HG03064 (cell line): ENCODE results near the gene USP32.
"Not testable (repeated sequence)": the region's sequence is repeated elsewhere in the genome, so short reads cannot be mapped to it uniquely, and the experiment has no call there.

Experiments
- ATAC-seq: cut with Tn5 transposase; IDR thresholded peaks from one replicate; pipeline ENCODE4 v1.9.1; 2021; ENCODE audit warnings: low read depth; ENCODE audit not compliant: unreplicated experiment

The USP32 gene

DNA sequence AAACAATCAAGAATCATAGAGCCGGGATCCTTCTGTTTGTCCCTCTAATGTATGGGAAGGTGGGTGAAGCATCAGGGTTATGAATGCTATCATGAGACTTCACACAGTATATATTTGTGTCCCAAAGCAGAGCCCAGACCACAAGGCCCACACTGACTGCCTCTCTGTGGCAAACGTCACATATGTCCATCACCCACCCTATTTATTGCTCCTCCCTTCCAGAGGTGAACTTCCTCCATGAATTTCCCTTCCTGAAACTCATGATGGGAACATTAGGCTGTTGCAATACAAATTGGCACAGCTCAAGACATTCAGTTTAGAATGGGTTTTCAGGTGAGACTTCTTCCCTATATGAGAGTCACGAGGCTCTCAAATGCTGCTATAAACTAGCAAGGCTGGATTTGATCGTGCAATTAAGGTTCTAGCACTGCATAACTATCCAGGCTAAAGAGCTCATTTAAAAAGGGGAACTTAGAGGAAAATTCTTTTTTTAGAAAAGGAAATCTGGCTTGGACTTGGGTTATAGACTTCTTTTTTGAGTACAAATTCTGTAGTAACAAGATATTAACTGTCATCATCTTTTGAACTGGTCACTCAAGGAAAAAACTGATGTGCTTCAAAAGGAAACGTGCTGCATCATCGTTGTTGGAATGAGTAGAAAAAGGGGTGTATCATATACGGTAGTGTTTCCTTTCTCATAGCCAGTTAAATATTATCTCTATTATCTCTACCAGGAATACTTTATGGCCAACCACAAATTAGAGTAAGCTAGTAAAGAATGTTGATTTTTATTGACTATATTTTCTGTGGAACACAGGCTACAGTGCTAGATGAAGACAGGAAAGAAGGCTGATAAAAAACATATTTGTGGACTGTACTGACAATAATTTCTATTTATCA is 204.8 kb downstream of the USP32 start:
- ATAC-seq = not testable (repeated sequence)

DNA sequence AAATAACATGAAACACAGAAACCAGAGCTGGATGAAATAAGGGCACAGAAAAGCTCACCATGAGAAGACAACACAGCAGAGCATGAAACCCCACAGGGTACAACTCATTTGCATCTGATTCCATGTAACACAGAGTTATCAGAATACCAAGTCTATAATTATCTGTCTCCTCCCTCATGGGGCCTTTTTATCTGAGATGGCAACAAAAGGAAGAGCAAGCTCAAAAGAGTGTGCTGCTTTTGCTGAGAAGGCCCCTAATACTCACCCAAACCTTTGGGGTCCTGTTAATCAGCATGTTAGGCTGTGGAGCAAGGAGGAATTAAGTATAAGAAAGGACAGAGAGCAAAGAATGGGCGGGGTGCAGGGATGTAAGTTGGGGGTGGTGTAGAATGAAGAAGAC is 205.6 kb downstream of the USP32 start:
- ATAC-seq = not testable (repeated sequence)

DNA sequence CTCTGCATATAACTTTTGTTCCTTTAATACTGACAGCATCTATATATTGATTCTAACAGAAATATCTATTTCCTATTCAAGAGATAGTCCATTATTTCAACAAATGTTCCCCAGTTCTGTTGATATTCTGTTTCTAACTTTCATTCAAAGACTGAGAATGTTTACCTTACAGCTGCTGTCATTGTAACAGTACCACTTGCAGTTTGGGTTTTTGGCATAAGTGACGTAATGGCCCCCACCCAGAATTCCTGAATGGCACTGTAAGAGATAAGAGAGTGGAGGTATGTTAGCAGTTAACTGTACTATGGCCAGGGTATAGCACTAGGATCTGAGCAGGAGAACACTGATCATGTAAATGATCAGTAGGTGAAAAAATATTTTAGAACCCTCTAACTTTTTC is 211.6 kb downstream of the USP32 start:
- ATAC-seq = not testable (repeated sequence)

DNA sequence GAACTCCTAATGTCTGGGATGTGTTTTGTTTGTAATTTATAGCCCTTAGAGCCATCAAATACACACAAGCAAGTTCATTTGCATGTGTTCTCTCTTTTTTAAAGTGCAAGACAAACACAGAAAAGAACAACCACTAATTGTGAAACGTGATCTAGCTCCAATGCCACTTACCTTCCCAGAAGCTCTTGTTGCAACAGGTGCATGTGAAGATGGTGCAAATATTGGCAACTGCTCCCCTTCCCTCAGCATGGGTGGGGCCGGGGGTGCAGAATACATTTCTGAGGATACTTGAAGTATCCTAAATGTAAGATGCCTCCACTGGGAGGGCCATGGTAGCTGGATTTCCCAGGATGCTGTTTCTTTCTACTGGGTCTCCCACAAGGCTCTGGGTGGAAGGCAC is 213.8 kb downstream of the USP32 start:
- not testable (repeated sequence) for ATAC-seq

DNA sequence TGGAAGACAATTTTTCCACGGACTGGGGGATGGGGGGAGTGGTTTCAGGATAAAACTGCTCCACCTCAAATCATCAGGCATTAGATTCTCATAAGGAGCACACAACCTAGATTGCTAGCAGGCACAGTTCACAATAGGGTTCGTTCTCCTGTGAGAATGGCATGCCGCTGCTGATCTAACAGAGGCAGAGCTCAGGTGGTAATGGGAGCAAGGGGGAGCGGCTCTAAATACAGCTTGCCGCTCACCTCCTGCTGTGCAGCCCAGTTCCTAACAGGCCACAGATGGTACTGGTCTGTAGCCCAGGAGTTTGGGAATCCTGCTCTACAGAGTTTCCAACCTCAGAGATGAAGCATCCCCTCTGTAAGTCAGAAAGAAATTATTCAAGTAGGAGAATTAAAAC is 215.2 kb downstream of the USP32 start:
- not testable (repeated sequence) for ATAC-seq

DNA sequence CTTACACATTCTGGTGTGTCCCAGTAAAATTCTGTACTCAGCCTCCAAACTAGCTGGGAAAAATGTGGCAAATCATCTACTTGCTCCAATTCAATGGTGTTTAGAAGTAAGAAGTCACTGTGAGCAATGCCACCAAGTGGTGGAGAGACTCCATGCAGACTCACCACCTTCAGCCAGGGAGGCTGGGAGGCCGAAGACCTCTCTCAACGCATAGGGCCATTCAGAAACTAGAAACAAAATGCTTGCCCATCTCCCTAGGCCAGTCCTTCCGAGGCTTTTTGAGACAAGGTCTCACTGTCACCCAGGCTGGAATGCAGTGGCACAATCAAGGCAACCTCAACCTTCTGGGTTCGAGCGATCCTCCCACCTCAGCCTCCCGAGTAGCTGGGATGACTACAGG is 217.2 kb downstream of the USP32 start:
- not testable (repeated sequence) for ATAC-seq

DNA sequence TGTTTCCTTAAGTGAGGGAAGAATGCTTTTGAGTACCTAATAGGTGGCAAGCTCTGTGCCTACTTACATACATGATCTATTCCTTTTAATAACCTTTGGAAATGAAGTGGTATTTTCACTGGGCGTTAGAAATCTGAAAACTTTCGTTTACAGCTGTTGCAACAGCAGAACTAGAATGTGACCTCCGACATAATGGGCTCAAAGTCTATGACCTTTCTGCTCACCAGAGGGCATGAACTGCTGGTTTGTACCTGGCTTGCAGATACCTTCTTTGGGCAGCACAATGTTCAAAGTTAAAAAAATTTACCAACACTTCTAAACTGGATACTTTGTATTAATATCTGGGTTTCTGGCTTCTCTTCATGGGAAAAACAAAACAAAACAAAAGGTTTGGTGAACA is 217.9 kb downstream of the USP32 start:
- no peak for ATAC-seq

DNA sequence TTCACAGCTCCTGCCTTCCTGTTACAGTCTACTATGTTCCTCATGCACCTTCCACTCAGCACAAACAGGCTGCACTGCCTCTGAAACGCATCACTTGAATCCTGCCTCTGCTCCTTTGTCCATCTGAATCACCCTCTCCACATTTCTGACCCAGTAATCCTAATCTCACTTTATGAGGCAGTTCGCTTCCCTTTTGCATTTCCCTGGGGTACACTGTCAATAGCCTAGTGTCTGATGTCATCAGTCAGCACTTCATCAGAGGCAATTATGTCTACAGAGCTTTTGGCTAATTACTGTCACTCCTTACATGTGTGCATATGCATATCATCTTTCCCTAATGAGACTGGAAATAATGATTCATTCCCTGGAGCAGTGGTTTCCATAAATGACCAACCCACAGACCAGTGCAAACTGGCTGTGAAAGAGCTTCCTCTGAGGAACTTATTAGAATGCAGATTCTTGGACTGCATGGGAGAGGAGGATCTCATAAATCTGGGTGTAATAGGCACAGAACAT is 218.6 kb downstream of the USP32 start:
- no peak for ATAC-seq

DNA sequence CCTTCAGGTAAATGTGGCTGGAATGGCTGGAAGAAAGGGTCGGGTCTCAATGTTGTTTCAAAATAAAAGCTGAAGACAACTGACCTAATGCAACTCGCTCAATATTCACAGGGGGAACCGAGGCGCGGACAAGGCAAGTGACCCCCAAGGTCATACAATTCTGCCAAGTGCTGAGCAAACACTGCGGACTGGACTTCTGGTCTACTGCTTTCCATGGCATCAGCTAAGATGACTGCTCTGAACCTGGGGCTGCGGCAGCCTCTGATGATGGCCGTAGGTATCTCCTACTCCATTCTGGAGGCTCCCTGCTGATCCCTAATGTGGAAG is 220.2 kb downstream of the USP32 start:
- no peak for ATAC-seq

DNA sequence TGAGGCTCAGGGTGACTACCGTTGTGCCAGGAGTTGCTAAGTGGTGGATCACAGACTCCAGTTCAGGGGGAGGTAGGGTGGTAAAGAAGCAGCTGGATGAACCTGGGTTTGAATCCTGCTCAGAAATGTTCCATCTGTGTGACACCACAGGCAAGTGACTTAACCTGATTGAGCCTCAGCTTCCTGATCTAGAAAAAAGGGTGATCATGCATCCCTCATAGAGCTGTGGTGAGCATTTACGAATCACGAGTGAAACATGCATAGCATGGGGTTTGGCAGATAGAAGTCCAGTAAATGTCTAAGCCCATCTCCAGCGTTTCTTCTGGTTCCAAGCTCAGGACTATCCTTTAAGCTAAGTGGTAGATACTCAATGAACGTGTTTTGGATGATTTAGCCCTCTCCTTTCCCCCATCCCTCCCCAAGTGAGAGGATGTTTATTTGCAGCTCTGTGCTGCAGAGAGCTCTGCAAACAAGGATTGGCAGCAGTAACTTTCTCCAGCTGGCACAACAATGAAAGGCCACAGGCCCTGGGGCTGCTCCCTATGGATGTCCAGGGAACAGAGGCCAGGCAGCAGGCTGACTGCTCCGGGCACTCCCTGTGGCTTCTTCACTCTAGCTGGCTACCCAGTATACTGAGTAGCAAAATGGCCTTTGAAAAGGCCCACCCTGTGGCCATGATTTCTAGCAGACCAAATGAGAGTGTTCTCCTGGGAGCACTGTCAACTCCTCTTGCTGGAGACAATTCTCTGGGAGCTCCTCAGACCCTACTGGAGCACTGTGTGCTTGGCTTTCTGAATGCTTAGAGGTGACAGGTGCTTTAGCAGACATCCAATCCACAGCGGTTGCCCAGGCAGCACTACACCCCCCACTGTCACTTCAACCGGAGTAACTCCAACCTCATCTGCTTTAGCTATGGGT is 220.8 kb downstream of the USP32 start:
- ATAC-seq = no peak

DNA sequence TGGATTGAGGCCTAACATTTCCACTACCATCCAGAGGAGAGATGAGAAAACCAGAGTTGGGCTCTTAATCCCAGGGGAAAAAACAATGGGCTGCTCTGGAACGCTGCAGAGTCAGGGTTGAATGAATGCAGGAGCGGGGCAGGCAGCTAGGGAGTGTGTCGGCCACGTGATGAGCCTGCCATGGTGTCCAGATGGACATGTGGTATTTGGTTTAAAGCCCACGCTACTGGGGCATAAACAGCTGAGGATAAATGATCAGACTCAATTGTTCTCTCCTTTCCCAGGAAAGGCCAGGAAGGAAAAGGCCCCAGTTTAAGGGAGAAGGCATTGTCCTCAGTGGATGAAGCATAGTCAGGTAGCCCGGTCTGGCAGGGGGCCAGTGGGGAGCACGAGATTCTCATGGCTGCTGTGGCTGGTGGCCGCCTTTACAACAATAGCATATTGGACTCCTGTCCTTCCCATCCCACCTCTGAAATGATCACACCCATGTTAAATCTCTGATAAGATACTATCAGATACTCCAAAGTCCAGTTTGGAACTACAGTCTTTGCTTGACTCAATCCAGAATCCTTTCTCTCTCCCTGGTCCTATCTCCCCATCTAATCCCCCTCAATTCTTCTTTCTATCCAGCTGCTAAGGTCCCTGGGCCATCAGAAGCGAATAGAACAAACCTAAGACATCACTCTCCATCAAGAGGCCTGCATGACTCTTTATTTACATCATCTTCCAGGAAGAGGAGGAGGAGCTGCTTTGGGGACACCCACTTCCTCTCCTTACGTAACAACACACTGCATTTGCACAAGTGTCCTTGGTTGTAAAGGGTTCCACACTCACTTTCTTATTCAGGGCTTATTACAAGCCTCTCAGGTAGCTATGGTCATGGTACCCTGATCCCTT is 221.8 kb downstream of the USP32 start:
- ATAC-seq = no peak

DNA sequence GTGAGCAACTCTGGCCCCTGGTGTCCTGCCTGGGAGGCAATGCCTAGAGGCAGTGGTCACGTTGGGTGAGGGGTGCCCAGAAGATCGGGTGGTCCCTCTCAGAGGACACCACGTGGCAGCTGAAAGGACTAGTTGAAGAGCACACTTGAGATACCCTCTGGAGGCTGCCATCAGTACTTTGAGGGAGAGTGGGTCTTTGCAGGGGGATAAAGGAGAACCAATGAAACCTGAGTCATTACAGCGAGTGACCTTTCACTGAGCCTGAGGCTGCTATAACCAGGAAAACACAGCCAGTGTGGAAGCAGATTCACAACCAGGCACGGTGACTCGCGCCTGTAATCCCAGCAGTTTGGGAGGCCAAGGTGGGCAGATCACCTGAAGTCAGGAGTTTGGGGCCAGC is 223.3 kb downstream of the USP32 start:
- no peak for ATAC-seq

DNA sequence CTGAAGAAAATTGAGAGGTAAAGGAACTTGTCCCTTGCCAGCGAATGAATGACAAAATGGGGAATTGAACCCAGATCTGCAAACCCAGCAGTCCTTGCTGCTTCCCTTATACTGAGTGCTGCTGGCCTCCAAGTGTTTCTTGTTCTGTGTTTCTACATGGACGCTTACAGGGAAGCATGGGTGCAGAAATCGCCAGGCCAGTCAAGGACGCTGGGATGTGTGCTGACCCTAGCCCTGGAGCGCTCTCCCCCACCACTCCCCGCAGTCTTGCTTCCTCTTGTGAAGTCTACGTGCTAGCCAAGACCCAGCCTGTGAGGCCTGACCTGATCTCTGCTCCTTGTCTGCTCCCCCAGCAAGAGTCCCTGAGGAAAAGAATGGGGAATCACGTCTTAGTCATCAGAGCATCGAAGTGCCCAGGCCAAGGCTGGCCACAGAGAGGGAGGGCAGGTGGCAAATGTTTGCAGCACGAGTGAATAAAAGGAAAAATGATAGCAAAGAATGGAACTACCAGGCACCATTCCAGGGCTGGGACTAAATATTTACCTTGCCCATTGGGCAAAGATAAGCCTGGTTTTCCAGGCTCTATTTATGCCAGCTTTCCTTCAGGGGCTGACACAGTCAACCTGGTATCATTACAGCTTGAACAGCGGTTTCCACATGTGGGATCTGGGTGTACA is 224.7 kb downstream of the USP32 start:
- ATAC-seq = no peak

DNA sequence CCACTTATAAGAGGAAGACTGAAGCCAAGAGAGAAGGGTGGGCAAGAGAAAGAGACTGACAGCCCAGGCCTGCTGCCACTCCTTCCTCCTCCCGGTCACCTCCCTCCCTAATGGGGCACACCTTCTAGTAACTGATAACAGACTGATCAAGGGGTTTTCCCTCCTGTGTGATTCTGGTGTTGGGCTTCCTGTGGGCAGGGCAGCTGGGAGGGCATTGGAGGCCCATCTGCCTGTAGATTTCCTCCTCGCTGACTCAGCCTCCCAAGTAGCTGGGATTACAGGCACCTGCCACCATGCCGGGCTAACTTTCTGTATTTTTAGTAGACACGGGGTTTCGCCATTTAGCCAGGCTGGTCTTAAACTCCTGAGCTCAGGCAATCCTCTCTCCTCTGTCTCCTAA is 226.0 kb downstream of the USP32 start:
- ATAC-seq = no peak

DNA sequence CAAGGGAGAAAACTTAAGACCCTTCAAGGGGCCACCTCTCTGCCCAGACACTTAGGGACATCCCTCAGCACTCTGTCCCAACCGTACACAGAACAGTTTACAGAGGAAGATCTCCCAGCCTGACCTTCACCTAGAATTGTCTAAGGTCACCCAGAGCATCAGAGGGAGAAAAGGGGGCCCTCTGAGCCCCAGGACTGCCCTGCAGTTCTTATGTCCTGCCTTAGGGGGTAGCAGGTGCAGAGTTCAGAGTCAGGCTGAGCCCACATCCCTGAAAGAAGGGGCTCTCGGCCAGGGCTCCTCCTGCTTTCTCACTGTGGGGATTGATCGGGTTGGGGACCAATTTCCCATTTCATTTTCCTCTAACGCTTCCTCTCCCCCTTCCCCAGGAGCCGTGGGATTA is 226.7 kb downstream of the USP32 start:
- no peak for ATAC-seq

DNA sequence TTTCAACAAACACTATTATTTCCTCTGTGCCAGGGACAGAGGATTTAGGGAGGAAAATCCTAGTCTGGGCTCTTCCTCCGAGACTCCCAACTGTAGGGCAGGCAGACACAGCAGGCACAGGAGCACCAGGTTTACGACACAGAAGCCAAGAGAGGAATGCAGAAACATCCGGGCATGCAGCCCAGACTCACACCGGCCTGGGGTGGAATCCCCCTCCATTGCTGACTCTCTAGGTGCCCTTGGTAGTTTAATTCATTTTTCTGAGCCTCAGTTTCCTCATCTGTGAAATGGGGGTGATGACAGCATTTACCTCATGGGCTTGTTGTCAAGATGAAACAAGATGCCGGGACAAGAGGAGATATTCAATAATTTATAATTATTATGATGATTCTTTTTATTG is 227.2 kb downstream of the USP32 start:
- ATAC-seq = no peak

DNA sequence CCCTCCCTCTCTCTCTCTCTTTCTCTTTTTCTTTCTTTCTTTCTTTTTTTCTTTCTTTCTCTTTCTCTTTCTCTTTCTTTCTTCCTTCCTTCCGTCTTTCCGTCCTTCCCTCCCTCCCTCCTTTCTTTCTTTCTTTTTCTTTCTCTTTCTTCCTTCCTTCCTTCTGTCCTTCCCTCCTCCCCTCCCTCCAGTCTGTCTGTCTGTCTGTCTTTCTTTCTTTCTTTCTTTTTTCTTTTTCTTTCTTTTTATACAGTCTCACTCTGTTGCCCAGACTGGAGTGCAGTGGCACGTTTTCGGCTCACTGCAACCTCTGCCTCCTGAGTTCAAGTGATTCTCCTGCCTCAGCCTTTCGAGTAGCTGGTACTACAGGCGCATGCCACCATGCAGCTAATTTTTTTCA is 227.8 kb downstream of the USP32 start:
- no peak for ATAC-seq

DNA sequence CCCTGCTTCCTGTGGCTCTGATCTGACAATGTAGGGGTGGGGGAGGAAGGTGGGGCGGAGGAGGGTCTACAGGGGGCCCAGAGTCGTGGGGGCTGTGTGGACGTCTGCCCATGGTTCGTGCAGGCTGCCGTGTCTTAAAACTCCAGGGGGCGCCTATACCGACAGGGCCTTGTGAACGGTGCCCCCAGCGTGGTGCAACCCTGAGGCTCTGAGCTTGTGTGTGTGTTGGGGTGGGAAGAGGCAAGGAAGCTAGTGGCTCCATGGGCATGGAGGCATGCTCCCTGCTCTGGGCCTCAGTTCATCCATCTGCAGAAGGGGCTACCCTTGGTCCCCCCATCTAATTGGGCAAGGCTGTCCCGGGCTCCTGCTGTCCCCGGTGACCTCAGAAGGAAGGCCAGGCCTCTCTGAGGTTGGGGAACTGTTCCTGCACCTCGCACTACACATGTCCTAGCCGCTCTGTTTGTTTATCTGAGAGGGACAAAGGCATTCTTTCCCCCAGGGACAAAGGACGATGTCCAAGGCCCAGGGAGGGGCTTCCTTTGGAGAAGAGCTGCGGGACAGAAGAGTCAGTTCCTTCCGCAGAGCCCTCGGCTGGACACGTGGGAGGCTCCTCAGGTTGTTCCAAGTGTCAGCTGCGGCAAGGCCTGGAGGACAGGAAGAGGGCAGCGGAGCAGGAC is 228.7 kb downstream of the USP32 start:
- ATAC-seq = no peak

DNA sequence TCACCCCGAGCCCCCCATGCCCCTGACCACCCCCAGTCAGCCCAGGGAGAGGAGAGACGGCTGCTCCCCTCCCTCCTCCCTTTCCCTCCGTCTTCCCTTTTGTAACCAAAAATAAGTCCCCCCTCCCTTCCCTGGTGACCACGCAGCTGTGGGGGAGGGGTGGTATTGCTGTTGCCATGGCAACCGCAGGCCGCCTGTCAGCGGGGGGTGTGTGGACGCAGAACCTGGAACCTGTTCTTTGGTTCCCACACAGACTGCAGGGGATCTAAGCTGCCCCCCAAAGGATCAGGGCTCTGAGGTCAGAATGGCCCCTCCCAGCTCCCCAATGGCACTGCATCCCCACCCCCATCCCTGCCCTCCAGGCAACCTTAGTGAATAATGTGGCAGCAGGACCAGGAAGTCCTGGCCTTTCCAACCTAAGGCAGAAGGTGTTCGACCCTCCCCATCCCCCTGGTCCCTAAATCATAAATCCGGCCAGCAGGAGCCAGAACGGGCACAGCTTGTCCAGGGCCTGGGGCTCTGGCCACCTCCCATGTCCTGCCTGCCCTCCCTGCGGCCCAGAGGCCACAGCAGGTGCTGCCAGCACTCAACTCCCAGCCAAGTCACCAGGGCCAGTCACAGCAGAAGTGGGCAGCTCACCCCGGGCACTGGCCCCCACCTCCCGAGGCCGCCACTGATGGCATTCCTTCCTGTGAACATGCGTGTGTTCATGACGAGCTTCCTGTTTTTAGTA is 230.2 kb downstream of the USP32 start:
- no peak for ATAC-seq
